Renal cortical epithelial cell (primary cell): ENCODE data around the gene ITGA6. TPM values are rescaled to one million over a fixed set of nuclear protein-coding genes. Genes with fewer than 3 reads are reported as not detected.

Experiments
- DNase-seq: peaks from one replicate; pipeline ENCODE4 v3.0.0-alpha.2; 2011; ENCODE audit warnings: low read depth
- total RNA-seq: library from RNA; depleted of rRNA; stranded (reverse); fragments of >200 nt; gene quantifications from 2 replicates; pipeline ENCODE4 v1.2.3, GENCODE V29; 2014

ITGA6 gene
- 16.6 and 84.9 TPM in 2 replicates for total RNA-seq

- DNase-seq, result no peak
These were observed at the start of gene ITGA6 for GRCh38 chr2:172427256-172427989. Gene ITGA6, plus strand, starts transcription at chr2:172427586.

GRCh38 chr2:172380436-172381274 lies 46.7 kb upstream of the ITGA6 start:
- DNase-seq, result no peak

- DNase-seq, result no peak
These were observed 45.9 kb upstream of the ITGA6 start for GRCh38 chr2:172381275-172382027.

- DNase-seq, result no peak
These were observed 40.0 kb upstream of the ITGA6 start for GRCh38 chr2:172387361-172387760.

GRCh38 chr2:172389685-172390339 lies 37.6 kb upstream of the ITGA6 start:
- no peak for DNase-seq

GRCh38 chr2:172394002-172394401 lies 33.4 kb upstream of the ITGA6 start:
- DNase-seq, result no peak

GRCh38 chr2:172395503-172395902 lies 31.9 kb upstream of the ITGA6 start:
- DNase-seq, result no peak

GRCh38 chr2:172397148-172397834 lies 30.1 kb upstream of the ITGA6 start:
- no peak for DNase-seq

GRCh38 chr2:172398440-172398839 lies 28.9 kb upstream of the ITGA6 start:
- no peak for DNase-seq

- no peak for DNase-seq
These were observed 27.6 kb upstream of the ITGA6 start for GRCh38 chr2:172399765-172400164.

- DNase-seq, result no peak
These were observed 25.2 kb upstream of the ITGA6 start for GRCh38 chr2:172402198-172402597.

- no peak for DNase-seq
These were observed 24.0 kb upstream of the ITGA6 start for GRCh38 chr2:172403402-172403801.

GRCh38 chr2:172403881-172404468 lies 23.4 kb upstream of the ITGA6 start:
- peak; percentile 66 for DNase-seq

- peak; percentile 48 for DNase-seq
These were observed 22.6 kb upstream of the ITGA6 start for GRCh38 chr2:172404824-172405223.

GRCh38 chr2:172405673-172406072 lies 21.7 kb upstream of the ITGA6 start:
- DNase-seq, result no peak

GRCh38 chr2:172408143-172408766 lies 19.1 kb upstream of the ITGA6 start:
- DNase-seq, result no peak

GRCh38 chr2:172409042-172409441 lies 18.3 kb upstream of the ITGA6 start:
- no peak for DNase-seq

- DNase-seq, result no peak
These were observed 14.3 kb upstream of the ITGA6 start for GRCh38 chr2:172412984-172413492.

GRCh38 chr2:172415157-172415864 lies 12.1 kb upstream of the ITGA6 start:
- no peak for DNase-seq

GRCh38 chr2:172415865-172416183 lies 11.6 kb upstream of the ITGA6 start:
- DNase-seq, result peak; percentile 59
